ENCODE measurements around the gene CLIP3. TPM values are rescaled to one million over a fixed set of nuclear protein-coding genes. Genes with fewer than 3 reads are reported as not detected.

CLIP3 gene
- total RNA-seq, 3 donors from 2014 or later: 7.5 to 13.4 (median 7.6) TPM

DNA sequence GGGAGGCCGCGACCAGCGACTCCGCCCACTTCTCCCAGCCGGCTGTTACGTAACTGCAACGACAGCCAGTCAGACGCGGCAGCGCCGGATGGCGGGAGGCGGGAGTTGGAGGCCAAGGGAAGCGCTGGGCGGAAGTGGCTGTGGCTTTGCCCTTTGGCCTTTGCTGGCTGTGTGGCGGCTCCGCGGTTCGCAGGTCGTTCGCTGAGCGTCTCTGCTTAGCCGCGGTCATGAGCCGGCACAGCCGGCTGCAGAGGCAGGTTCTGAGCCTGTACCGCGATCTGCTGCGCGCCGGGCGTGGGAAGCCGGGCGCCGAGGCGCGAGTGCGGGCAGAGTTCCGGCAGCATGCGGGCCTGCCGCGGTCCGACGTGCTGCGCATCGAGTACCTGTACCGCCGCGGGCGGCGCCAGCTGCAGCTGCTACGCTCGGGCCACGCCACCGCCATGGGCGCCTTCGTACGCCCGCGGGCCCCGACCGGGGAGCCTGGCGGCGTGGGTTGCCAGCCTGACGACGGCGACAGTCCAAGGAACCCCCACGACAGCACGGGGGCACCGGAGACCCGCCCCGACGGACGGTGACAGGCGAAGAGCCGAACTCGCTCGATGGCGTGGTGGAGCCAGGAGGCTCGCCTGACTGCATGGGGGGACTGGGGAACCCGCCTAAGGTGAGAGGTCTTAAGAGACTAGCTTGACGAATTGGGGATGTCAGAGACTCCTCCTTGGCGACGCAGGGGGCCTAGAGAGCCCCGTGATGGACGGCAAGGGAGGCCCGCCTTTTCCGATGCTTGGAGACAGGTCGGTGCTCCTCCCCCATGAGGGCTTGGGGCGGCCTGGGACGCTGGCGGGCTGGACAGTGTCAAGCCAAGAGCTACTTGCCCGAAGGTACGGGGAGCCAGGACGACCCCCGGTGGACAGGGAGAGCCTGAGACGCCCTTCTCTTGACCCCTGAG lies 37.4 kb downstream of the CLIP3 start, which contains the start of gene SDHAF1:
Gene SDHAF1, plus strand, starts transcription at position 141 of the 946 bp plus-strand sequence. Its CDS starts 87 bp downstream, at position 228.
- H3K9me3 ChIP-seq: no peaks in the 10 kb centered on the region
- no peaks in the 10 kb centered on the region for H3K36me3 ChIP-seq
- no peaks in the 10 kb centered on the region for H3K27me3 ChIP-seq
- peak; percentile 93 to 96 for DNase-seq (ENCODE audit: low spot score in 2 of 2)
- intact Hi-C loops (cut with DNase I; ENCODE audit: low total_unique reads): no loop called here
- H3K4me3 ChIP-seq: peak within 1 kb of the TSS; percentile 61 to 98 (median 85)
- H3K4me1 ChIP-seq: peaks cover 5 to 7% of the 10 kb centered on the region in 2 donors
- H3K27ac ChIP-seq: peak within 1 kb of the TSS; percentile 64 to 85
- TF ChIP-seq, protein P1, sequence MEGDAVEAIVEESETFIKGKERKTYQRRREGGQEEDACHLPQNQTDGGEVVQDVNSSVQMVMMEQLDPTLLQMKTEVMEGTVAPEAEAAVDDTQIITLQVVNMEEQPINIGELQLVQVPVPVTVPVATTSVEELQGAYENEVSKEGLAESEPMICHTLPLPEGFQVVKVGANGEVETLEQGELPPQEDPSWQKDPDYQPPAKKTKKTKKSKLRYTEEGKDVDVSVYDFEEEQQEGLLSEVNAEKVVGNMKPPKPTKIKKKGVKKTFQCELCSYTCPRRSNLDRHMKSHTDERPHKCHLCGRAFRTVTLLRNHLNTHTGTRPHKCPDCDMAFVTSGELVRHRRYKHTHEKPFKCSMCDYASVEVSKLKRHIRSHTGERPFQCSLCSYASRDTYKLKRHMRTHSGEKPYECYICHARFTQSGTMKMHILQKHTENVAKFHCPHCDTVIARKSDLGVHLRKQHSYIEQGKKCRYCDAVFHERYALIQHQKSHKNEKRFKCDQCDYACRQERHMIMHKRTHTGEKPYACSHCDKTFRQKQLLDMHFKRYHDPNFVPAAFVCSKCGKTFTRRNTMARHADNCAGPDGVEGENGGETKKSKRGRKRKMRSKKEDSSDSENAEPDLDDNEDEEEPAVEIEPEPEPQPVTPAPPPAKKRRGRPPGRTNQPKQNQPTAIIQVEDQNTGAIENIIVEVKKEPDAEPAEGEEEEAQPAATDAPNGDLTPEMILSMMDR (IDR thresholded peaks at IDR 0.05): no peak
- peak; percentile 82 to 93 (median 88) for TF ChIP-seq POLR2AphosphoS5 (IDR thresholded peaks at IDR 0.05)
- peak; percentile 76 for TF ChIP-seq POLR2A (IDR thresholded peaks at IDR 0.05)

DNA sequence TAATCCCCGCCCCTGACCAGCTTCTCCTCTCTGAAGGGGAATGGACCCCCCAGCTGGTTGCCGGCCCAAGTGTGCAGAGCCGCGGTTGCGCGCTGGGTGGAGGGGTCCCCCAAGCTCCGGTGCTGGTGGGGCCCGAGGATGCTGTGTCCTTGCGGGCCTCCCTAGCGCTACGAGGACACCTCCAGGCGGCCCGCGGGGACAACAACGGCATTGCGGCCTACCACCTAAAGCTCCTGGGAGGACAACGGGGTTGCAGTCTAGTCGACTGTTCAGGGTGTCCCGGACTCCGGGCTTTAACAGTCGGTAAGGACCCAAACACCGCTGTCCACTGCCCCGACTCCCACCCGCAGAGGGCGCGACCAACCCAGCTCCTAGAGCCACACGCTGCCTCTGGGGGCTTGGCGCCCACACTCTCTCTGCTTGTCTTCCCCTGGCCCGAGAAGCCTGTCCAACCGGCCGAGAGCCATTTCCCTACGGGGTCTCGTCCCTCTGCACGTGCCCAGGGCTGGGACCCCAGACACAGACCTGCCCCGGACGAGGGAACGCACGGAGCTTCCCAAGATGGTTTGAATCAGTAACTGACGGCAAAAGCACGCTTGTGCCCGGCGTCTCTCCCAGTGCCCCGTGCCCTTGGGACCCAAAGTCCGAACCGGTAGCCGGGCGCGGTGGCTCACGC lies 38.6 kb downstream of the CLIP3 start:
- no peak for DNase-seq (ENCODE audit: low spot score in 2 of 2)
- H3K4me3 ChIP-seq: peak overlapping the region; percentile 61 to 98 (median 85)
- H3K27ac ChIP-seq: no peak overlapping the region
- H3K9me3 ChIP-seq: no peaks in the 10 kb centered on the region
- no peak for TF ChIP-seq POLR2AphosphoS5 (IDR thresholded peaks at IDR 0.05)
- TF ChIP-seq, protein P1 (IDR thresholded peaks at IDR 0.05): no peak
- no peak for TF ChIP-seq POLR2A (IDR thresholded peaks at IDR 0.05)
- H3K4me1 ChIP-seq: peaks cover 5 to 7% of the 10 kb centered on the region in 2 donors
- H3K36me3 ChIP-seq: no peaks in the 10 kb centered on the region
- intact Hi-C loops (cut with DNase I; ENCODE audit: low total_unique reads): no loop called here
- H3K27me3 ChIP-seq: no peaks in the 10 kb centered on the region

DNA sequence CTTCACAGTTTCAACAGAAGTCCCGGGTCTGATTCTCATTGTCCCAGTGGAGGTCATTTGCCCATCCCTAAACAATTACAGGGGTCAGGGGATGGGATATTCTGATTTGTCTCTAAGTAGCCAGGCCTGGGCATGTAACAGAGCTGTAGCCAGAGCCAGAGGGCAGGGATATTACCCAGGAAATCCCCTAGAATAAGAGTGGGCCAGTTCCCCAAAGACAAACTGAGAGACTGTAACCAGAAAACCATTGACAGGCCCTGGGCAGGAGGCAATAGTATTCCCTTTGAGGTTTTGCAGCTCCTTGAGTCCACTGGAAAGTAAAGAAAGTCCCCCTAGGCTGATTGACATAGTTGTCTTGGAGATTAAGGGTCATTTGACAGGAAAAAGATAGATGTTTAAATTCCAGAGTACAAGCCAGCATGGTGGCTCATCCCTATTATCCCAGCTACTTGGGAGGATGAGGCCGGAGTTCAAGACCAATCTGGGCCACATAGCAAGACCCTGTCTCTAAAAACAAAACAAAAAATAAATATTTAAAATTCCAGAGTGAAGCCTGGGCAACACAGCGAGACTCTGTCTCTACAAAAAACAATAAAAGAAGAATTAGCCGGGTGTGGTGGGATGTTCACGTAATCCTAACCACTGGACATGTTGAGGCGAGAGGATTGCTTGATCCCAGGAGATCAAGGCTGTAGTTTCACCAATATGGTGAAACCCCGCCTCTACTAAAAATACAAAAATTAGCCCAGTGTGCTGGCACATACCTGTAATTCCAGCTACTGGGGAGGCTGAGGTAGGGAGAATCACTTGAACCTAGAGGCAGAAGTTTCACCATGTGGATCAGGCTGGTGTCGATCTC lies 39.5 kb downstream of the CLIP3 start:
- intact Hi-C loops (cut with DNase I; ENCODE audit: low total_unique reads): no loop called here
- DNase-seq (ENCODE audit: low spot score in 2 of 2): no peak
- Histone ChIP-seq H3K4me1 (peaks cover 5 to 7% of the 10 kb centered on the region in 2 donors), H3K27ac (no peak overlapping the region), H3K27me3 (no peaks in the 10 kb centered on the region), H3K4me3 (no peak overlapping the region), H3K36me3 (no peaks in the 10 kb centered on the region), H3K9me3 (no peaks in the 10 kb centered on the region)
- TF ChIP-seq, protein P1 (IDR thresholded peaks at IDR 0.05): no peak
- TF ChIP-seq POLR2AphosphoS5 (IDR thresholded peaks at IDR 0.05) (no peak), POLR2A (IDR thresholded peaks at IDR 0.05) (no peak)

DNA sequence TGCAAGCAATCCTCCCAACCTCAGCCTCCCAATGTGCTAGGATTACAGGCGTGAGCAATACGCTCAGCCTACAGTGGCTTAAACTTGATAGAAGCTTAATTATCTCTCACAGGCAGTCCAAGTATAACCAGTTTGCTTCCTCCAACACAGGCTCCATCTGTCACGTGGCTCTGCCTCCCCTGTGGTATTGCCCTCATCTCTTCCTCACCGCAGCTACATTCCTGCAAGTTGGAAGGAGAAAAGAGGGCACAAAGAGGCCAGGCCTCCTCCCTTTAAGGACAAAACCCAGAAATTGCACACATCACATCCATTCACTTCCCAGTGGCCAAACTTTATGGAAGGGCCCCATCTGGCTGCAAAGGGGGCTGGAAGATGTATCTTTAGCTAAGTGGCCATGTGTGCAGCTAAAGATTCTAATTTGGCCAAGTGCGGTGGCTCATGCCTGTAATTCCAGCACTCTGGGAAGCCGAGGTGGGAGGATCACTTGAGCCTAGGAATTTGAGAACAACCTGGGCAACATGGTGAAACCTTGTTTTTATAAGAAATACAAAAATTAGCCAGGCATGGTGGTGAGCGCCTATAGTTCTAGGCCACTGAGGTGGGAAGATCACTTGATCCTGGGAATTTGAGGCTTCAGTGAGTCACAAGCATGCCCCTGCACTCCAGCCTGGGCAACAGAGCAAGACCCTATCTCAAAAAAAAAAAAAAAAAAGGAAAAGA lies 40.8 kb downstream of the CLIP3 start:
- peaks cover 0 to 1% of the 10 kb centered on the region in 2 donors for H3K27me3 ChIP-seq
- H3K27ac ChIP-seq: no peak overlapping the region
- H3K4me1 ChIP-seq: peaks cover 5 to 7% of the 10 kb centered on the region in 2 donors
- H3K36me3 ChIP-seq: no peaks in the 10 kb centered on the region
- TF ChIP-seq, protein P1 (IDR thresholded peaks at IDR 0.05): no peak
- TF ChIP-seq POLR2A (IDR thresholded peaks at IDR 0.05) (no peak), POLR2AphosphoS5 (IDR thresholded peaks at IDR 0.05) (no peak)
- no peak for DNase-seq (ENCODE audit: low spot score in 2 of 2)
- no peaks in the 10 kb centered on the region for H3K9me3 ChIP-seq
- no peak overlapping the region for H3K4me3 ChIP-seq
- intact Hi-C loops (cut with DNase I; ENCODE audit: low total_unique reads): no loop called here

Measured in breast epithelium (tissue), 4 donors.